Bronchial epithelial cell (primary cell): ENCODE results near the gene DST. TPM values are rescaled to one million over a fixed set of nuclear protein-coding genes. Genes with fewer than 3 reads are reported as not detected.
"Not testable (repeated sequence)": the region's sequence is repeated elsewhere in the genome, so short reads cannot be mapped to it uniquely, and the experiment has no call there.

ENCODE experiments used
- DNase-seq: peaks from one replicate; pipeline ENCODE4 v3.0.0-alpha.2; 2010; ENCODE audit warnings: low read depth
- FAIRE-seq: peaks from 2 replicates; lab custom pipeline; 2011; peaks lifted over from hg19 to GRCh38; lab: Jason Lieb, UNC
- H3K27me3 ChIP-seq: 2 replicates; pipeline ENCODE4 v1.5.1; 2011; ENCODE audit warnings: low read length; ENCODE audit not compliant: control insufficient read depth, insufficient read depth
- H3K36me3 ChIP-seq: 2 replicates; pipeline ENCODE4 v1.5.1; 2011; ENCODE audit warnings: low read length; ENCODE audit not compliant: control insufficient read depth, insufficient read depth
- H3K4me3 ChIP-seq: 2 replicates; pipeline ENCODE4 v1.5.1; 2011; ENCODE audit warnings: mild to moderate bottlenecking, low read depth, low read length, control low read depth
- total RNA-seq: library from RNA; depleted of rRNA; stranded (reverse); fragments of >200 nt; gene quantifications from 2 replicates; pipeline ENCODE4 v1.2.1, GENCODE V29; 2014
- TF ChIP-seq, protein P1 (sequence below): IDR thresholded peaks from 2 replicates; pipeline ENCODE4 v1.5.1; 2011; ENCODE audit warnings: mild to moderate bottlenecking, moderate library complexity, low read length, control low read depth, inconsistent platforms; ENCODE audit not compliant: insufficient read depth, severe bottlenecking

The DST gene
- total RNA-seq, 1 donor from 2014 or later = 450 TPM

DNA sequence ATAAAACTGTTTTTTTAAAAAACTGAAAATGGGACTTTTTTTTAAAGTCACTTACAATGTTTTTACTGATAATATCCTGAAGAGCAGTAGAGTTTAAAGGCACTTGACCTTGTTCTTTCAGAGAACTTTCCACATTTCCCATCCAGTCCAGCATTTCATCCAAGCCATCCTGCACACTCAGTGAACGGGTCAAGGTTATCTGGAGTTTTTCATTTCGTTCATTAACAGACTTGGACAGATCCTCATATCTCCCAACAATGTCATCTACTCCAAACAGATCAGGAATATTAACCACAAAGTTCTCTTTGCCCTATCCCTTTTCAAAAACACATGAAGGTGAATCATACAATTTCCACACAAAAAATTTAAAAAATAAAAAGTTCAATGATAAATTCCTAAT lies 69.1 kb downstream of the DST start:
- Histone ChIP-seq H3K27me3 (no peaks in the 10 kb centered on the region), H3K36me3 (peaks cover 6% of the 10 kb centered on the region), H3K4me3 (no peak overlapping the region)
- DNase-seq = no peak
- no peak for FAIRE-seq
- TF ChIP-seq, protein P1, sequence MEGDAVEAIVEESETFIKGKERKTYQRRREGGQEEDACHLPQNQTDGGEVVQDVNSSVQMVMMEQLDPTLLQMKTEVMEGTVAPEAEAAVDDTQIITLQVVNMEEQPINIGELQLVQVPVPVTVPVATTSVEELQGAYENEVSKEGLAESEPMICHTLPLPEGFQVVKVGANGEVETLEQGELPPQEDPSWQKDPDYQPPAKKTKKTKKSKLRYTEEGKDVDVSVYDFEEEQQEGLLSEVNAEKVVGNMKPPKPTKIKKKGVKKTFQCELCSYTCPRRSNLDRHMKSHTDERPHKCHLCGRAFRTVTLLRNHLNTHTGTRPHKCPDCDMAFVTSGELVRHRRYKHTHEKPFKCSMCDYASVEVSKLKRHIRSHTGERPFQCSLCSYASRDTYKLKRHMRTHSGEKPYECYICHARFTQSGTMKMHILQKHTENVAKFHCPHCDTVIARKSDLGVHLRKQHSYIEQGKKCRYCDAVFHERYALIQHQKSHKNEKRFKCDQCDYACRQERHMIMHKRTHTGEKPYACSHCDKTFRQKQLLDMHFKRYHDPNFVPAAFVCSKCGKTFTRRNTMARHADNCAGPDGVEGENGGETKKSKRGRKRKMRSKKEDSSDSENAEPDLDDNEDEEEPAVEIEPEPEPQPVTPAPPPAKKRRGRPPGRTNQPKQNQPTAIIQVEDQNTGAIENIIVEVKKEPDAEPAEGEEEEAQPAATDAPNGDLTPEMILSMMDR = no peak

DNA sequence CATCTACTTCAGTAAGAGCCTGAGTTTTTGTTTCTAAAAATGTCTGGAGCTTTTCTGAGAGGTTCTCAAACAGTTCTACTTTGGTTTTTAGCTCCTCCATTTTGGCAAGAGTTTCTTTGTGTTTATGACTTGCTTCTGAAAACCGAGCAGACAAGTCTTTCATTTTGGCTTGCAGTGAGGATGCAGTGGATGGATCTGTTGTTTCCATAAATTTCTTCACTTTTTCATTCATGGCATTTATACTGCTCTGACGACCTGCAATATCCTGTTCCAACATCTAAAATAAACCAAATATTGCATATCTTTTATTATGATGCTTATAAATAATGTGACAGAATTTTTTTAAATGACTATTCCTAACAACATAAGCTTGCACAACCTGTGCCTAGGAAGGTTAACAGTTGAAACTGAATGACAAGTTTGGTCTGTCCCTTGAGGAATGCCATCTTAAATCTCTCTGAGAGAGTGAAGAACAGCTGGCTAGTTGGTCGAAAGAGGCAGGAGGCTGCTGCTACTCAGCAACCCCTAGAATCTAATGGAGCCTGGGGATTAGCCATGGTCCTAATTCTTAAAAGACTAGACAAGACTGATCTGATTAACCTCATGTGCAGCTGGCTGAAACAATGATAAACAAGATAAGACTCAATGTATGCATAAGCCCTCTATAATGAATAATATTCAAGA lies 69.8 kb downstream of the DST start:
- TF ChIP-seq, protein P1 = no peak
- Histone ChIP-seq H3K27me3 (no peaks in the 10 kb centered on the region), H3K4me3 (no peak overlapping the region), H3K36me3 (peaks cover 7% of the 10 kb centered on the region)
- no peak for FAIRE-seq
- DNase-seq = no peak

DNA sequence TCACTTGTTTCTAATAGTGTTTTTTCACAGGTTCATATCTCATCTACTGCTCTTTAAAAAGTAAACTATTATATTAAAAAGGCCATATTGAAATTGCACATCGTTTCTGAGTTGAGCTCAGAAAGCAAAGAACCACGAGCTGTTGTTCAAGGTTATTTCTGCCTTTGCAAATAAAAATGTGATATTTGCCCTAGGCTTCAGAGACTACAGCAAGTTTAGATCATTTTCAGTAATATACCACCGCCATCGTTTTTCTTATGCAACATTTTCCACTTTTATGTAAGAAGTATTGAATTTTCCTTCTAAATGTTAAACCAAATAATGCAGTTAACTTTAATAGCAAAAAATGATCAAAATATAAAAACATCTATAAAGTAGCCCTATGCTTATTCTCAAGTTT lies 71.1 kb downstream of the DST start:
- H3K36me3 ChIP-seq = peaks cover 6% of the 10 kb centered on the region
- no peak for FAIRE-seq

DNA sequence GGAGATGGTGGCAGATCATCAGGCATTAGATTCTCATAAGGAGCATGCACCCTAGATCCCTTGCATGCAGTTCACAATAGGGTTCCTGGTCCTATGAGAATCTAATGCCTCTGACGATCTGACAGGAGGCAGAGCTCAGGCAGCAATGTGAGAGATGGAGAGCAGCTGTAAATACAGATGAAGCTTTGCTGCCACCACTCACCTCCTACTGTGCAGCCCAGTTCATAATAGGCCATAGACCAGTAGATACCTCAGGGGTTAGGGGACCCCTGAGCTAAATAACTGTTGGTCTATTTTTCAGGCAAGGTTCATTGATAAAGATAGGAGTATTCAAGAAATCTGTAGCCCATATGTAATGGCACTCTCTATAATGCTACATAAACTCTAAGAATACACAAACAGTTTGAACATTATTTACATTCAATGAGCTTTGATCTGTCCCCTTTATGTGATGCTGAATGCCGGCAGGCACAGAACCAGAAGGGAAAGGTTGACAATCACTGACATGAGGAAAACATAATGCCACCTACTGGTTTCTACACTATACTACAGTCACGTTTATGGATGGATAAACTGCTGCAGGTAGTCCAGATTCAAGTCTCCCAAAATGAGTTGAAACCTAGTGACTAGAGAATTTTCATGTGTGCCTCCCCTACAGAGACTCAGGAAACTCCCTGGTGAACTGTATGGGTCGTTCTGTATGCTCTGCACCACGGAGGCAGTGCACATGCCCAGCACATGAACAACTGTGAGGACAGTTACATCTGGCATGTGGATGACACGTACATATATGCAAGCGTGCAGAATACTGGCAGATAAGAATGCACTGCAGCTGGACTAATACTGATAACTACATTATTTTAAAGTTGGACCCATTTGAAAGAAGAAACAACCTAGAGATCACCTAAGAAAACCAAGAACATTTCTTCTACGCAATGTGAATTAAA lies 72.0 kb downstream of the DST start:
- FAIRE-seq (no peak), DNase-seq (peak; percentile 43)
- H3K27me3 ChIP-seq = no peaks in the 10 kb centered on the region
- H3K36me3 ChIP-seq = peaks cover 7% of the 10 kb centered on the region
- H3K4me3 ChIP-seq = no peak overlapping the region
- TF ChIP-seq, protein P1 = peak; percentile 59

More for the DNA sequence above, 71.1 kb downstream of the DST start:
- Histone ChIP-seq H3K27me3 (no peaks in the 10 kb centered on the region), H3K4me3 (no peak overlapping the region)
- TF ChIP-seq, protein P1 = no peak
- DNase-seq = no peak

DNA sequence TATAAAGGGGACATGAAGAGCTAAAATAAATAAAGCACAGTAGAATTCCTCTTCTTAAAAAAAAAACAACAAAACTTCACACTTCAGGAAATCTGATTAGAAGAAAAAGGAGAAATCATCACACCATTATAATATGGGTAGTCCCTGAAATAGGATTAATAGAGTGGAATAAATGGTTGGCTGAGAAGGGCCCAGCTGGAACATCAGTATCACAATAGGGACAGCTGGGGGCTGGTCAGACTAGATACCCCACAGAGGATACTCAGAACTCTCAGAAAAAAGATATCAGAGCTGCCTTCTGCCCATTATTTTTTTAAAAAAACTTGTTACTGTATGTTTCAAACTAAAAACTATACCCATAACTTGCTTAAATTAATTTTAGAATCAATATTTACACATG lies 75.2 kb downstream of the DST start:
- FAIRE-seq (no peak), DNase-seq (no peak)
- TF ChIP-seq, protein P1 = no peak
- Histone ChIP-seq H3K4me3 (no peak overlapping the region), H3K27me3 (no peaks in the 10 kb centered on the region), H3K36me3 (peaks cover 8% of the 10 kb centered on the region)

DNA sequence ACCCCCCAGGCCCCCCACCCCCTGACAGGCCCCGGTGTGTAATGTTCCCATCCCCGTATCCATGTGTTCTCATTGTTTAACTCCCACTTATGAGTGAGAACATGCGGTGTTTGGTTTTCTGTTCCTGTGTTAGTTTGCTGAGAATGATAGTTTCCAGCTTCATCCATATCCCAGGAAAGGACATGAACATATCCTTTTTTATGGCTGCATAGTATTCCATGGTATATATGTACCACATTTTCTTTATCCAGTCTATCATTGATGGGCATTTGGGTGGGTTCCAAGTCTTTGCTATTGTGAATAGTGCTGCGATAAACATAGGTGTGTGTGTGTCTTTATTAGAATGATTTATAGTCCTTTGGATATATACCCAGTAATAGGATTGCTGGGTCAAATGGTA lies 80.0 kb downstream of the DST start:
- H3K27me3 ChIP-seq, FAIRE-seq: not testable (repeated sequence)

More for the DNA sequence above, 80.0 kb downstream of the DST start:
- H3K36me3 ChIP-seq, DNase-seq, H3K4me3 ChIP-seq: not testable (repeated sequence)
